ENCODE results near the gene TDRKH. TPM values are rescaled to one million over a fixed set of nuclear protein-coding genes. Genes with fewer than 3 reads are reported as not detected.
"Not testable (repeated sequence)": the region's sequence is repeated elsewhere in the genome, so short reads cannot be mapped to it uniquely, and the experiment has no call there.

Gene TDRKH
- total and polyA plus RNA-seq, 3 donors from 2014 or later = 26.3 to 50.9 (median 31.5) TPM

DNA sequence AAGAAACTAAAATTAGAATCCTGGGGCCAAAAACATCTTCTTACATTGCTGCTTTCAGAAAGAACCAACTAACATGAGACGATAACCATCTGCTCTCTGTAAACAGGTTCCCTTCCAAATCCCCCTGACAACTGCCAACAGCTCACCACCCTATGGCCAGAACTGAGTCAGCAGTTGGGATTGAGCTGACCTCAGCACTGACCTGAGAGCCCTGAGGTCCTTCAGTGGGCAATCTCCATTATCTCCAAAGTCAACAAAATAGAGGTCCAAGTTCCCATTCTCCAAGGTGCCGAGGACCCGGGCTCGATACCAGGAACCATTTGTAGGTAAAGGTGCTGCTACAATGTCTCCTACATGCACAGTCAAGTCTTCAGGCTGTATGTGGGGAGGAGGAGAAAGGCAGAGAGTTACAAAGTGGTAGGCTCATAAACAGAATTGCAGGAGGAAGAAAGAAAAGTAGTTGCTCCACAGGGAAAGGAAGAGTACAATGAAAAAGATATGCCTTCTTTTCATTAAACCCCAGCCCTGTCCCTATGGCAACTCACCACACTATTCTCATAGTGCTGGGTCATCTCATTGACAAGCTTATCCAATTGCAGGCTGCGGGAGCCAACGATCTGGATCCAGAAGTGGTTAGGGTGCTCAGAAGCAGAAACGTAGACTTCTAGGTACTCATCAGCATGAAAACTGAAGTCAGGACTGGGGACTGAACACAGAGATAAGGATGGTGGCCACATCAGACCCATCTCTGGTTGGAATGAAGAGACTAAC is 14.2 kb downstream of the TDRKH start:
- Histone ChIP-seq H3K36me3 (ENCODE audit: low read depth, missing control alignments) (no peaks in the 10 kb centered on the region), H3K27me3 (no peaks in the 10 kb centered on the region), H3K4me1 (no peaks in the 10 kb centered on the region), H3K27ac (no peak overlapping the region), H3K4me3 (no peak overlapping the region), H3K9me3 (no peaks in the 10 kb centered on the region)
- 93 to 94% methylated on average over 7 of the region's 7 CpGs for WGBS, 2 donors
- DNase-seq = no peak
- intact Hi-C loops (cut with DNase I; ENCODE audit: low total_unique reads) = no loop called here
- TF ChIP-seq, protein P1, sequence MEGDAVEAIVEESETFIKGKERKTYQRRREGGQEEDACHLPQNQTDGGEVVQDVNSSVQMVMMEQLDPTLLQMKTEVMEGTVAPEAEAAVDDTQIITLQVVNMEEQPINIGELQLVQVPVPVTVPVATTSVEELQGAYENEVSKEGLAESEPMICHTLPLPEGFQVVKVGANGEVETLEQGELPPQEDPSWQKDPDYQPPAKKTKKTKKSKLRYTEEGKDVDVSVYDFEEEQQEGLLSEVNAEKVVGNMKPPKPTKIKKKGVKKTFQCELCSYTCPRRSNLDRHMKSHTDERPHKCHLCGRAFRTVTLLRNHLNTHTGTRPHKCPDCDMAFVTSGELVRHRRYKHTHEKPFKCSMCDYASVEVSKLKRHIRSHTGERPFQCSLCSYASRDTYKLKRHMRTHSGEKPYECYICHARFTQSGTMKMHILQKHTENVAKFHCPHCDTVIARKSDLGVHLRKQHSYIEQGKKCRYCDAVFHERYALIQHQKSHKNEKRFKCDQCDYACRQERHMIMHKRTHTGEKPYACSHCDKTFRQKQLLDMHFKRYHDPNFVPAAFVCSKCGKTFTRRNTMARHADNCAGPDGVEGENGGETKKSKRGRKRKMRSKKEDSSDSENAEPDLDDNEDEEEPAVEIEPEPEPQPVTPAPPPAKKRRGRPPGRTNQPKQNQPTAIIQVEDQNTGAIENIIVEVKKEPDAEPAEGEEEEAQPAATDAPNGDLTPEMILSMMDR (IDR thresholded peaks at IDR 0.05) = no peak
- no peak for TF ChIP-seq POLR2A (IDR thresholded peaks at IDR 0.05)

DNA sequence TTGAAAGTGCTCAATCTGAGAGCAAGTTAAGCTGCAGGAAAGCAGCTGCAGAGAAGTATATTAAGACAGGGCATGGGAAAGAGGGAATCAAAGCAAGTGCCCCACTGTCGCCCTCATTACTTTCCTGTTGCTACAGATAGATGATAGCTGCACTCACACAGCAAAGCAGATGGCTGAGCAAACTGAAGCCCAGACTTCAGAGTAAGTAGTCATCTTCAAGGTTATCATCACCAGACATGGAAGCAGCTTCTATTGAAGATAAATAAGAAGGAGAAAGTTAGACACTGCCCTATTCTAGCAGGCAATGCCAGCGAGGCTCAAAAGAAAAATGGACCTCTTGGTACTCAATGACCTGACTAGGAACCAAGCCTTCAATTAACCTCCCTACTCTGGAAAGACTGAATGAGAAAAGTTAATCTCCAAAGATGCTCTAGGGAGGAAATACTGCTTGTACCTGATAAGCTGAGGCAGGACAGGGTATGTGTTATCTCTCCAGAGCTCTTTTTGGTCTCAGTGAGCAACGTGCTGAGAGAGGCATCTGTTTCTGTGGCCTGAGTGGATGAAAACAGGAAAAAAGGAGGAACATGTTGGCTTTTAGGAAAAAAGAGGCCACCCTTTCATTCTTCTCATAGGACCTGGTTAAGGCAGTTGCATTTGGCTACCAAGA is 15.9 kb downstream of the TDRKH start:
- no peaks in the 10 kb centered on the region for H3K4me1 ChIP-seq
- no peaks in the 10 kb centered on the region for H3K9me3 ChIP-seq
- H3K36me3 ChIP-seq (ENCODE audit: low read depth, missing control alignments) = no peaks in the 10 kb centered on the region
- intact Hi-C loops (cut with DNase I; ENCODE audit: low total_unique reads) = no loop called here
- no peaks in the 10 kb centered on the region for H3K27me3 ChIP-seq
- H3K4me3 ChIP-seq = no peak overlapping the region
- 53 to 56% methylated on average over 3 of the region's 3 CpGs for WGBS, 2 donors
- TF ChIP-seq, protein P1 (IDR thresholded peaks at IDR 0.05) = no peak
- TF ChIP-seq POLR2A (IDR thresholded peaks at IDR 0.05) = no peak
- no peak for DNase-seq
- no peak overlapping the region for H3K27ac ChIP-seq

DNA sequence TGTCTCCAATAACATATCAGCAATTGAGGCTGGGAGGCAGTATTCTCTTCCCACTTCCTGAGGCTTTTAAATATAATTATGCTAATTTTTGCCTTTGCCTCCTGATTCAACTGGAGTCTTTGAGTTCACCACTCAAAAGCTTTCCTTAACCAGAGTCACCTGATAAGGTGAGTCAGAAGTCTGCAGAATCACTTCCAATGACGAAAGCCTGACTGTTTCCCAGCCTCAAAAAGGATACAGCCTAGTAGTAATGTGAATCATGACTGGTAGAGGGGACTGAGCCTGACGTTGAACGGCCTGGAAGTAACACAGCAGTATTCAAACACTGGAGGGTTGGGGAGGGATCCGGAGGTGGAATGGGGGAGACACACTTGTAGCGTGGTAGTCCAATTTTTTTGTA is 16.6 kb downstream of the TDRKH start:
- 83 to 86% methylated on average over 5 of the region's 5 CpGs for WGBS, 2 donors
- no peak for DNase-seq
- no peaks in the 10 kb centered on the region for H3K4me1 ChIP-seq
- no peak for TF ChIP-seq POLR2A (IDR thresholded peaks at IDR 0.05)
- TF ChIP-seq, protein P1 (IDR thresholded peaks at IDR 0.05) = no peak
- no peaks in the 10 kb centered on the region for H3K27me3 ChIP-seq
- no peaks in the 10 kb centered on the region for H3K36me3 ChIP-seq (ENCODE audit: low read depth, missing control alignments)
- H3K4me3 ChIP-seq = no peak overlapping the region
- no peaks in the 10 kb centered on the region for H3K9me3 ChIP-seq
- intact Hi-C loops (cut with DNase I; ENCODE audit: low total_unique reads) = no loop called here
- H3K27ac ChIP-seq = no peak overlapping the region

DNA sequence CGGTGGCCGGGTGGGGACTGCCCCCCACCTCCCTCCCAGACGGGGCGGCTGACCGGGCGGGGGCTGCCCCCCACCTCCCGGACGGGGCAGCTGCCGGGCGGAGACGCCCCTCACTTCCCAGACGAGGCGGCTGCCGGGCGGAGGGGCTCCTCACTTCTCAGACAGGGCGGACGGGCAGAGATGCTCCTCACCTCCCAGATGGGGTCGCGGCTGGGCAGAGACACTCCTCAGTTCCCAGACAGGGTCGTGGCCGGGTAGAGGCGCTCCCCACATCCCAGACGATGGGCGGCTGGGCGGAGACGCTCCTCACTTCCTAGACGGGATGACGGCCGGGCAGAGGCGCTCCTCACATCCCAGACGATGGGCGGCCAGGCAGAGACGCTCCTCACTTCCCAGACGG is 21.0 kb downstream of the TDRKH start:
- H3K4me3 ChIP-seq; H3K36me3 ChIP-seq (ENCODE audit: low read depth, missing control alignments); H3K9me3 ChIP-seq; H3K4me1 ChIP-seq; intact Hi-C loops (cut with DNase I; ENCODE audit: low total_unique reads); DNase-seq; H3K27ac ChIP-seq; H3K27me3 ChIP-seq: not testable (repeated sequence)
- WGBS, 2 donors = 84% methylated on average over 14 of the region's 34 CpGs; no CpG with 5 or more reads in 1 of the 2 donors

DNA sequence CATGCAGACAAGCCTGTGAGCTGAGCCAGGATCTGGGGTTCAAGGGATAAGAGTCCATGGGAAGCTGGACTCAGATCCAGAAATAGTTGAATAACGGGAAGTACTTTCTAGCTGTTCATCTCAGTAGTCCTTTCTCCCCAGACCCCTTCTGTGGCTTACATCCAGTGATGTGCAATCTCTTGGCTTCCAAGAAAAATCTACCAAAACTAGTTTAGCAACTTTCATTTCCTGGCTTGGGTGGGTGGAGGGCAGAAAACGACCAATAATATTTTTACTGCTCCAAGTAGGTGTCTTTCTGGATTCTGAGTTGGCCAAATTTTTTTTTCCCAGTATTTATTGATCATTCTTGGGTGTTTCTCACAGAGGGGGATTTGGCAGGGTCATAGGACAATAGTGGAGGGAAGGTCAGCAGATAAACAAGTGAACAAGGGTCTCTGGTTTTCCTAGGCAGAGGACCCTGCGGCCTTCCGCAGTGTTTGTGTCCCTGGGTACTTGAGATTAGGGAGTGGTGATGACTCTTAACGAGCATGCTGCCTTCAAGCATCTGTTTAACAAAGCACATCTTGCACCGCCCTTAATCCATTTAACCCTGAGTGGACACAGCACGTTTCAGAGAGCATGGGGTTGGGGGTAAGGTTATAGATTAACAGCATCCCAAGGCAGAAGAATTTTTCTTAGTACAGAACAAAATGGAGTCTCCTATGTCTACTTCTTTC is 21.8 kb downstream of the TDRKH start:
- H3K4me3 ChIP-seq; H3K36me3 ChIP-seq (ENCODE audit: low read depth, missing control alignments); H3K27ac ChIP-seq; DNase-seq; H3K9me3 ChIP-seq; H3K4me1 ChIP-seq; intact Hi-C loops (cut with DNase I; ENCODE audit: low total_unique reads); H3K27me3 ChIP-seq: not testable (repeated sequence)
- WGBS, 2 donors = 64 to 74% methylated on average over 2 to 3 of the region's 7 CpGs

All from testis (tissue), 3 donors.